DOHH2 (cell line): ENCODE measurements around the gene PTPA.

Source experiments
- H3F3A ChIP-seq: fragments of 200-600 bp; sonication (generic), shearing (Covaris generic); 2 replicates; pipeline ENCODE4 v1.6.0; 2016; ENCODE audit warnings: antibody characterized with exemption, mild to moderate bottlenecking; ENCODE audit not compliant: control insufficient read depth, insufficient read depth
- H3K27ac ChIP-seq: fragments of 200-600 bp; sonication (generic); 2 replicates; pipeline ENCODE4 v1.5.1; 2014; ENCODE audit warnings: low read depth, mild to moderate bottlenecking, low read length, moderate library complexity
- H3K27me3 ChIP-seq: fragments of 200-600 bp; sonication (generic); 2 replicates; pipeline ENCODE4 v1.6.1; 2014; ENCODE audit warnings: mild to moderate bottlenecking, low read length, mixed read lengths; ENCODE audit not compliant: control insufficient read depth
- H3K36me3 ChIP-seq: fragments of 200-600 bp; sonication (generic); 2 replicates; pipeline ENCODE4 v1.6.1; 2014; ENCODE audit warnings: mild to moderate bottlenecking, low read length, moderate library complexity, mixed read lengths; ENCODE audit not compliant: control insufficient read depth
- H3K4me1 ChIP-seq: fragments of 200-600 bp; sonication (generic); 2 replicates; pipeline ENCODE4 v1.6.1; 2014; ENCODE audit warnings: mild to moderate bottlenecking, low read length, mixed read lengths; ENCODE audit not compliant: control insufficient read depth
- H3K4me2 ChIP-seq: fragments of 200-600 bp; sonication (generic); 2 replicates; pipeline ENCODE4 v1.6.0; 2014; ENCODE audit warnings: mild to moderate bottlenecking, low read length, moderate library complexity
- H3K4me3 ChIP-seq: fragments of 200-600 bp; sonication (generic); 2 replicates; pipeline ENCODE4 v1.5.1; 2014; ENCODE audit warnings: mild to moderate bottlenecking, low read length, mixed read lengths
- H3K79me2 ChIP-seq: fragments of 200-600 bp; sonication (generic); 2 replicates; pipeline ENCODE4 v1.6.1; 2014; ENCODE audit warnings: mild to moderate bottlenecking, low read length, mixed read lengths; ENCODE audit not compliant: control insufficient read depth
- H3K9me2 ChIP-seq: fragments of 200-600 bp; sonication (generic); replicated peaks from 2 replicates; pipeline ENCODE4 v1.6.1; 2014; ENCODE audit warnings: mild to moderate bottlenecking, low read length, mixed read lengths; ENCODE audit not compliant: control insufficient read depth
- H3K9me3 ChIP-seq: fragments of 200-600 bp; sonication (generic); 2 replicates; pipeline ENCODE4 v1.6.1; 2014; ENCODE audit warnings: antibody characterized with exemption, low read length, mixed read lengths; ENCODE audit not compliant: control insufficient read depth, insufficient read depth
- H4K20me1 ChIP-seq: fragments of 200-600 bp; sonication (generic); 2 replicates; pipeline ENCODE4 v1.6.0; 2014; ENCODE audit warnings: low read depth, mild to moderate bottlenecking, antibody characterized with exemption, low read length, moderate library complexity; ENCODE audit not compliant: control insufficient read depth, insufficient read depth
- EZH2phosphoT487 ChIP-seq: fragments of 200-600 bp; sonication (generic); IDR thresholded peaks from 2 replicates; pipeline ENCODE4 v1.6.1; 2017; ENCODE audit warnings: borderline replicate concordance, mild to moderate bottlenecking, antibody characterized with exemption, low read length, moderate library complexity, mixed read lengths
- TF ChIP-seq, protein P1 (sequence below): fragments of 200-600 bp; sonication (generic); IDR thresholded peaks from one replicate; pipeline ENCODE4 v1.5.1; 2014; ENCODE audit warnings: antibody characterized with exemption, mild to moderate bottlenecking, low read depth, low read length; ENCODE audit not compliant: poor library complexity, severe bottlenecking

The PTPA gene

DNA sequence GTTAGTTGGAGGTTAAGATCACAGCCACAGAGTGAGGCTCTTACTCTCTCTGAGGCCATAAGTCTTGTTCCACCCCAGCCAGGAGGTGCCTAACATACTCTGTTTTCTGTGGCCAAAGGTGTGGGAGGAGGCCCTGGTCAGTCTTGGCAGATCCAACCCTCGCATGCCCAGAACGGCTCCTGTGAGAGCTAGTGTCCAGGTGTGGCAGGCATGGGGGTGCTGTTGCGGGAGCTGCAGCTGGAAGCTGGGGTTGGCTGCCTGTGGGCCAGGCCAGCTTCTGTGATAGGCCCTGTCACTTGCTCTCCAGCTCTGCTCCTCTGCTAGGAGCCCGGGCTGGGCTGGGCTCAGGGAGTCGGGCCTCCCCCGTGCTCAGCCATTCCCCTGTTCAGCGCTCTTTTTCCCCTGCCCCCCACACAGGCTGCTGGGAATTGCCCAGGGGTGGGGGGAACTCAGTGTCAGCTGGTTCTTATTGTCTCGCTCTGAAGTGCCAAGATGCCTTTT is 35.3 kb downstream of the PTPA start:
- H3K4me3 ChIP-seq = no peak overlapping the region
- no peaks in the 10 kb centered on the region for H3F3A ChIP-seq
- no peak for TF ChIP-seq EZH2phosphoT487
- TF ChIP-seq, protein P1, sequence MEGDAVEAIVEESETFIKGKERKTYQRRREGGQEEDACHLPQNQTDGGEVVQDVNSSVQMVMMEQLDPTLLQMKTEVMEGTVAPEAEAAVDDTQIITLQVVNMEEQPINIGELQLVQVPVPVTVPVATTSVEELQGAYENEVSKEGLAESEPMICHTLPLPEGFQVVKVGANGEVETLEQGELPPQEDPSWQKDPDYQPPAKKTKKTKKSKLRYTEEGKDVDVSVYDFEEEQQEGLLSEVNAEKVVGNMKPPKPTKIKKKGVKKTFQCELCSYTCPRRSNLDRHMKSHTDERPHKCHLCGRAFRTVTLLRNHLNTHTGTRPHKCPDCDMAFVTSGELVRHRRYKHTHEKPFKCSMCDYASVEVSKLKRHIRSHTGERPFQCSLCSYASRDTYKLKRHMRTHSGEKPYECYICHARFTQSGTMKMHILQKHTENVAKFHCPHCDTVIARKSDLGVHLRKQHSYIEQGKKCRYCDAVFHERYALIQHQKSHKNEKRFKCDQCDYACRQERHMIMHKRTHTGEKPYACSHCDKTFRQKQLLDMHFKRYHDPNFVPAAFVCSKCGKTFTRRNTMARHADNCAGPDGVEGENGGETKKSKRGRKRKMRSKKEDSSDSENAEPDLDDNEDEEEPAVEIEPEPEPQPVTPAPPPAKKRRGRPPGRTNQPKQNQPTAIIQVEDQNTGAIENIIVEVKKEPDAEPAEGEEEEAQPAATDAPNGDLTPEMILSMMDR = no peak
- H3K79me2 ChIP-seq = peaks cover 7% of the 10 kb centered on the region; the same call in 1 of the 2 replicates
- H3K4me2 ChIP-seq = no peak overlapping the region
- H3K36me3 ChIP-seq = peaks cover 32% of the 10 kb centered on the region
- H3K27me3 ChIP-seq = no peaks in the 10 kb centered on the region
- no peaks in the 10 kb centered on the region for H3K9me2 ChIP-seq
- no peak overlapping the region for H3K27ac ChIP-seq
- peaks cover 40% of the 10 kb centered on the region for H3K4me1 ChIP-seq
- no peaks in the 10 kb centered on the region for H3K9me3 ChIP-seq
- H4K20me1 ChIP-seq = no peaks in the 10 kb centered on the region; the same call in 1 of the 2 replicates

DNA sequence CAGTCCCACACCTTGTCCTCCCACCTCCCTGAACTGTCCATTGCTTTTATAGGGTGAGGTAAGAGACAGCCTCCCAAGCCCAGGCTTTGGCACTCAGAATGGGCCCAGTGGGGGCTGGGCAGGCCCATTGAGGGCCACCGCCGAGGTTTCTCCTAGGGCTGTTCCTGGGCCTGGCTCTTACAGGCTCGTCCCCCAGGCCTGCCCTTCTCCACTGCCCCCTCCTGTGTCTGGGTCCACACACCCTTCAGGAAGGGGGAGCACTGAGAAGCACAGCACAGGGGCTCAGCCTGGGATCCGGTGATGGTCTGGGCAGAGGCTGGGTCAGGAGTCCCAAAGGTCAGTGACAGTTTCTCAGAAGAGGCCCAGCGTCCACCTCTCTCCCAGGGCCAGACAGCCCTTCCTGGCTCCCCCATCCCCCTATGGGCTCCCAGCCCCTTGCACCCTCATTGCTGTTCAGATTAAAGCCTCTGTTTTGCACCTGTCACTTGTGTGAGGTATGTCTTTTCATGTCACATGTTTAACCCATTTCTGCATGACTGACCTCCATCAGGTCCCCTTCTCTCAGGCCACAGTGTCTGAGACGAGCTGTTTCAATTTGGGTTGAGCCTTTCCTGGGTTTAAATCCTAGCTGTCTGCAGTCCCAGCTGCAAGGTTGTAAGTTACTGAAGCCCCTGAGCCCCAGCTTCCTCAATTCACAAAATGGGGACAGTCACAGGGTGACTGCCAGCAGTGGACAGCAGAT is 37.4 kb downstream of the PTPA start:
- H3K36me3 ChIP-seq = peaks cover 15% of the 10 kb centered on the region
- H3K4me2 ChIP-seq = no peak overlapping the region
- H3K4me1 ChIP-seq = peaks cover 18% of the 10 kb centered on the region

DNA sequence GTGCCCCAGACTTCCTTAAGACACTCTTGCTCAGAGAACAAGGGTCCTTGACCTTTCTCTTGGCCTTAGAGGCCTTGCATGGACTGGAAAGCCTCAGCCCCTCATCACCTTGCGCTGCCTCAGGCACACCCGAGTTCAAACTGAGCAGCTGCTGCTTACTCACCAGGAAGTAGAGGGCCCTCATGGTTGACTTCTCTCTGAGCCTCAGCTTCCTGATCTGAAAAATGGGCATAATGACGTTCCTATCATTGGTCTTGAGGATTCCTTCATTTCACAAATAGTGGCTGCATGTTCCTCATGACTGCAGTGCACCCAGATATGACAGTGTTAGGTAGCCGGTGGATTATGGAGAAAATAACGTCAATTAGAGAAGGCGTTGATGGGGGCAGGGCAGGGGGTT is 38.2 kb downstream of the PTPA start:
- no peak overlapping the region for H3K4me2 ChIP-seq
- H3K9me2 ChIP-seq = no peaks in the 10 kb centered on the region
- no peaks in the 10 kb centered on the region for H3K9me3 ChIP-seq
- no peaks in the 10 kb centered on the region; the same call in 1 of the 2 replicates for H4K20me1 ChIP-seq
- no peaks in the 10 kb centered on the region for H3F3A ChIP-seq
- no peak overlapping the region for H3K4me3 ChIP-seq
- no peaks in the 10 kb centered on the region for H3K79me2 ChIP-seq
- H3K4me1 ChIP-seq = peaks cover 15% of the 10 kb centered on the region
- no peak overlapping the region for H3K27ac ChIP-seq
- TF ChIP-seq EZH2phosphoT487 = no peak
- TF ChIP-seq, protein P1 = no peak
- peaks cover 10% of the 10 kb centered on the region; the same call in 1 of the 2 replicates for H3K36me3 ChIP-seq
- no peaks in the 10 kb centered on the region for H3K27me3 ChIP-seq

More for the DNA sequence above, 37.4 kb downstream of the PTPA start:
- H3K27me3 ChIP-seq = no peaks in the 10 kb centered on the region
- H4K20me1 ChIP-seq = no peaks in the 10 kb centered on the region; the same call in 1 of the 2 replicates
- H3F3A ChIP-seq = no peaks in the 10 kb centered on the region
- no peak overlapping the region for H3K4me3 ChIP-seq
- H3K9me3 ChIP-seq = no peaks in the 10 kb centered on the region
- no peak overlapping the region for H3K27ac ChIP-seq
- no peaks in the 10 kb centered on the region for H3K9me2 ChIP-seq
- no peaks in the 10 kb centered on the region for H3K79me2 ChIP-seq
- TF ChIP-seq, protein P1 = no peak
- TF ChIP-seq EZH2phosphoT487 = no peak
